ENCODE results near the gene SRPK2.

Gene SRPK2

DNA sequence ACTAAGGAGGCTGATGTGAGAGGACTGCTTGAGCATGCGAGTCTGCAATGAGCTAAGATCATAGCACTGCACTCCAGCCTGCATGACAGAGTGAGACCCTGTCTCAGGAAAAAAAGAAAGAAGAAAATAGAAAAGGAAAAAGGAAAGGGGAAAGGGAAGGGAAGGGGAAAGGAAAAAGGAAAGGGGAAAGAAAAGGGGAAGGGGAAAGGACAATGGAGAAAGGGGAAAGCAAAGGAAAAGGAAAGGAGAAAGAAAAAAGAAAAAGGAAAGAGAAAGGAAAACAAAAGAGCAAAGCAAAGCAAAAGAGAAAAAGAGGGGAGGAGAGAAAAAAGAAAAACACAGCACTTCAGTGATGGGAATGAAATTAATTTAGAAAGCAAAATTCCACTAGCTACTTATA lies 179.3 kb downstream of the SRPK2 start:
- TF ChIP-seq, protein P1, sequence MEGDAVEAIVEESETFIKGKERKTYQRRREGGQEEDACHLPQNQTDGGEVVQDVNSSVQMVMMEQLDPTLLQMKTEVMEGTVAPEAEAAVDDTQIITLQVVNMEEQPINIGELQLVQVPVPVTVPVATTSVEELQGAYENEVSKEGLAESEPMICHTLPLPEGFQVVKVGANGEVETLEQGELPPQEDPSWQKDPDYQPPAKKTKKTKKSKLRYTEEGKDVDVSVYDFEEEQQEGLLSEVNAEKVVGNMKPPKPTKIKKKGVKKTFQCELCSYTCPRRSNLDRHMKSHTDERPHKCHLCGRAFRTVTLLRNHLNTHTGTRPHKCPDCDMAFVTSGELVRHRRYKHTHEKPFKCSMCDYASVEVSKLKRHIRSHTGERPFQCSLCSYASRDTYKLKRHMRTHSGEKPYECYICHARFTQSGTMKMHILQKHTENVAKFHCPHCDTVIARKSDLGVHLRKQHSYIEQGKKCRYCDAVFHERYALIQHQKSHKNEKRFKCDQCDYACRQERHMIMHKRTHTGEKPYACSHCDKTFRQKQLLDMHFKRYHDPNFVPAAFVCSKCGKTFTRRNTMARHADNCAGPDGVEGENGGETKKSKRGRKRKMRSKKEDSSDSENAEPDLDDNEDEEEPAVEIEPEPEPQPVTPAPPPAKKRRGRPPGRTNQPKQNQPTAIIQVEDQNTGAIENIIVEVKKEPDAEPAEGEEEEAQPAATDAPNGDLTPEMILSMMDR (IDR thresholded peaks at IDR 0.05; ENCODE audit: low read depth, low read length), result no peak
- H3K4me3 ChIP-seq (ENCODE audit: low read depth, low read length), result no peak overlapping the region
- no peak for DNase-seq (ENCODE audit: low read depth, low spot score)
- in situ Hi-C loops (cut with HindIII; ENCODE audit: low sequenced_read_pairs), result no loop called here

DNA sequence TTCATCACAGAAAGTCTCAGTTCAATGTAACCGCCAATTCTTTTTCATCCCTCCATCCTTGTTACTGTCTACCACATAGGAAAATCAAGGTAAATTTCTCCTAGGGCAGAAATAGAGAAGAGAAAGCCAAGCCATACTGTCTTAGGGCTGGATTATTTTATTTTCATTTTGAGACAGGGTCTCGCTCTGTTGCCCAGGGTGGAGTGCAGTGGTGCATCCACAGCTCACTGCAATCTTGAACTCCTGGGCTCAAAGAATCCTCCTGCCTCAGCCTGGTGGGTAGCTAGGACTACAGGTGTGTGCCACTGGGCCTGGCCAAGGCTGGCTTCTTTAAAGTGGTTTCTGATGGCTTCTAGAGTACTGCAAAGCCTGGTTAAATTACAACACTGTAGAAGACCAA lies 181.7 kb downstream of the SRPK2 start:
- H3K4me3 ChIP-seq (ENCODE audit: low read depth, low read length), result no peak overlapping the region
- in situ Hi-C loops (cut with HindIII; ENCODE audit: low sequenced_read_pairs), result no loop called here
- TF ChIP-seq, protein P1 (IDR thresholded peaks at IDR 0.05; ENCODE audit: low read depth, low read length), result no peak
- DNase-seq (ENCODE audit: low read depth, low spot score), result no peak

DNA sequence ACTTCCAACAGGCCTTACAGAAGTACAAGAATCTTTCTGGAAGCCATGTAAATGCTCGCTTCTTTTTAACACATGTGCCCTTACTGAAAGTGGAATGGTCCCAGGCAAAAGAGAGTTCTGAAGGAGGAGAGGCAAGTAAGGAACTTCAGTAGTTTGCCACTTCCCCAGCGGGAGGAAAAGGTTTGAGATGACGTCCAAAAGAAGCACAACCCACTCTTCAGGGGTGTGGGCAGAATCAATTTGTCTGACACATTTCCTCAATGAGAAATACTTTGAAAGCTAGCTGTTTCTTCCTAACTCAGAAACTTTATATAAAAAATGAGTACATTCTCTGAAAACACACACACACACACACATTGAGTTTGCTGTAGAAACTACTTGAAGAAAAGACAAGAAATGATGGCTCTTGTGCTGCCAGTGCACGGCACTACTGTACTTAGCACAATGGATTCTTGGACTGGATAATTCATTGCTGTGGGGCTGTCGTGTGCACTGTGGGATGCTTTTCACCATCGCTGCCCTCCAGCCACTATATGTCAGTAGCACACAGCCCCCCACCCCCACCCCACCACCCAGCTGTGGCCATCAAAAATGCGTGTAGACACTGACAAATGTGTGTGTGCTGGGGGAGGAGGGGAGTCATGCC lies 183.0 kb downstream of the SRPK2 start:
- TF ChIP-seq, protein P1 (IDR thresholded peaks at IDR 0.05; ENCODE audit: low read depth, low read length), result no peak
- H3K4me3 ChIP-seq (ENCODE audit: low read depth, low read length), result no peak overlapping the region
- in situ Hi-C loops (cut with HindIII; ENCODE audit: low sequenced_read_pairs), result no loop called here
- no peak for DNase-seq (ENCODE audit: low read depth, low spot score)

DNA sequence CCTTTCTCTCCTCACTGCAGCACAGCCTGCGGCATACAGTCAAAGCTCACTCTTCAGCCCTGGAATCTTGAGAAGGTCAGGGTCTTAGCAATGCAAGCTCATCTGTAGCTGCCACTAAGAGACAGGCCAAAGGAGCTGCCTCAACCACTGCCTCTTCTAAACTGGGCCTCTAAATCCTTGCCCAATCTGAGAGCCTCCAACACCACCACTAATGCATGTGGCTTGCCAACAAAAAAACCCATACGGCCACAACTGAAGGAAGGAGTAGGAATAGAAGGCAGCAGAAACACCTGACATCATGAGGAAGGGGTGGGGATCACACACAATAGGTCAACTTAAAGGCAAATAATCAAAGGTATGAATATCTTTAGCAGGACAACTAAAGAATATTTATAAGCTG lies 183.8 kb downstream of the SRPK2 start:
- in situ Hi-C loops (cut with HindIII; ENCODE audit: low sequenced_read_pairs), result no loop called here
- DNase-seq (ENCODE audit: low read depth, low spot score), result no peak
- H3K4me3 ChIP-seq (ENCODE audit: low read depth, low read length), result no peak overlapping the region
- TF ChIP-seq, protein P1 (IDR thresholded peaks at IDR 0.05; ENCODE audit: low read depth, low read length), result no peak

DNA sequence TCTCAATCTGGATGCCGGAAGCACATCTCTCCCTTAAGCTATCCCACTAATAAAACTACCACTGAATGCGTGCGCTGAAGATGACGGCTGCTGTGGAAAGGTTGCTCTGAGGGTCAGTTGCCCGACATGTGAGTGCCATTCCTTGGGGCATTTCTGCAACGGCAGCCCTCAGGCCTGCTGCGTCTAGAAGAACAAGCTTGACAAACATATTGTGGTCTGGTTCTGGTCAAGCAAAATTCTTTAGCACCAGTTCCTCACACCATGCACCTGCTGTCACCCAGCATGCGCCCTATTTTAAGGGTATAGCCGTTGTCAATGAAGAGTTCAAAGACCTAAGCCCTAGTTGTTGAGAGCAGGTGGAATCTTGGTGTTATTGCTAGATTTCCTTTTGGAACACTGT lies 184.2 kb downstream of the SRPK2 start:
- TF ChIP-seq, protein P1 (IDR thresholded peaks at IDR 0.05; ENCODE audit: low read depth, low read length), result no peak
- in situ Hi-C loops (cut with HindIII; ENCODE audit: low sequenced_read_pairs), result no loop called here
- no peak for DNase-seq (ENCODE audit: low read depth, low spot score)
- H3K4me3 ChIP-seq (ENCODE audit: low read depth, low read length), result no peak overlapping the region

DNA sequence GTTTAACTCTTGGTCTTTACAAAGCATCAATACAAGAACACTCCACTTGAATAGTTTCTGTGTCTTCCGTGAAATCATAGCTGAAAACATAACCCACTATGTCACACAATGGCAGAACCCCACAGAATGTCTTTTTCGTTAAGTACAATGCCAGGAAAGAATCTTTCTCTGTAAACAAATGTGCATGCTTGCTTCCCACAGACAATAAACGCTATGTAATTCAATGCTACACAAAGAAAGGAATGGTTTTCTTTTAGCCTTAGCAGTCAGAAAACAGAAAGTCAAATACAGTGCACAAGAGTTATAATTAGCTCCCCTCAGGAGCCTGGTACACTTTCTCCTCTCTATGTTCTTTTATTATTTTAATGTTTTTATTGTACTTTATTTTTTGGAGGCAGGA lies 186.1 kb downstream of the SRPK2 start:
- in situ Hi-C loops (cut with HindIII; ENCODE audit: low sequenced_read_pairs), result no loop called here
- DNase-seq (ENCODE audit: low read depth, low spot score), result peak; percentile 36
- TF ChIP-seq, protein P1 (IDR thresholded peaks at IDR 0.05; ENCODE audit: low read depth, low read length), result no peak
- no peak overlapping the region for H3K4me3 ChIP-seq (ENCODE audit: low read depth, low read length)
